H54 (cell line): ENCODE results near the gene DDRGK1.

Experiments used
- DNase-seq: peaks from one replicate; pipeline ENCODE4 v3.0.0; 2011; ENCODE audit warnings: low spot score, mixed read lengths; ENCODE audit not compliant: insufficient read length
- FAIRE-seq: peaks from 3 replicates; lab custom pipeline; 2011; peaks lifted over from hg19 to GRCh38; lab: Jason Lieb, UNC
- POLR2A ChIP-seq: IDR thresholded peaks from 2 replicates; pipeline ENCODE4 v1.6.1; 2011; ENCODE audit warnings: low read depth, mild to moderate bottlenecking, low read length

The DDRGK1 gene

DNA sequence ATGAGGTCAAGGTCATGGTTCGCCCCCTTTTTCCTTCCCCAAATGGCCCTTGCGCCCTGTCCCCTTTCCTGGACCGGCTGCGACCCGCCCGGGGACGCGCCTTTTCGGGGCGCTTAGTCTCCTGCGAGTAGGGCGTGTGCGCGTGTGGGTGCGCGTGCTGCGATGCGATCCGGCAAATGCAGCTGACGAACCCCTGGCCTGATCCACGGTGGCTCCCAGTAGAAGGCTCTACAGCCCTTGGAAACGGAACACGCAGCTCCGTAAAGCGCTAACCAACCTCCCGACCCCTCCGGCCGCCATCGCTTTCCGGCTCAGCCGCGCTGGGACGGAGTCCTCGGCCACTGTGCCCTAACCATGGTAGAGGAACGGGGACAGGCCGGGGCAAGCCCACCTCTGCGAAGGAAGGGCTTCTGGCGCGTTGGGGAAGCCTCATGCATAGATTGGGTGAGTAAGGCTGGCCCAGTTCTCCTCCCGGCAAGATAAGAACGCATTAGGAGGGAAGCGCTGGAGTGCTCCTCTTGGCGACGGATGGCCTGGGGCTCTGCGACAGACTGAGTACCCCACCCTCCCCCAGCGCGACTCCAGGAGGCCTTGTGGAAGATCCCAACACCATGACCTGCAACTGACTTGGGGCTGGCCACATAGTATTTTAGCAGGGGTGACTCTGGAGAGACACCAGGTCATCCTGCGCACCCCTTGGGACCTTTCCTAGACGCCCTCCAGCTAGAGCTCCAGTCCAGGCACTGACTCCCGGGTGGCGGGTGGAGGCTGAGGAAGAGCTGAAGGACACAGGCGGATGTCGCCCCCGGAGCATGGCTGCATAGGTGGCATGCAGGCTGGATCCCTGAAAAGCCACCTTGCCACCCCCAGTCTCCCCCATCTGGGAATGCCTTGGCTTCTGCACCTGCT is 35.6 kb upstream of the DDRGK1 start:
- FAIRE-seq (no peak), DNase-seq (no peak)
- TF ChIP-seq POLR2A, result no peak

DNA sequence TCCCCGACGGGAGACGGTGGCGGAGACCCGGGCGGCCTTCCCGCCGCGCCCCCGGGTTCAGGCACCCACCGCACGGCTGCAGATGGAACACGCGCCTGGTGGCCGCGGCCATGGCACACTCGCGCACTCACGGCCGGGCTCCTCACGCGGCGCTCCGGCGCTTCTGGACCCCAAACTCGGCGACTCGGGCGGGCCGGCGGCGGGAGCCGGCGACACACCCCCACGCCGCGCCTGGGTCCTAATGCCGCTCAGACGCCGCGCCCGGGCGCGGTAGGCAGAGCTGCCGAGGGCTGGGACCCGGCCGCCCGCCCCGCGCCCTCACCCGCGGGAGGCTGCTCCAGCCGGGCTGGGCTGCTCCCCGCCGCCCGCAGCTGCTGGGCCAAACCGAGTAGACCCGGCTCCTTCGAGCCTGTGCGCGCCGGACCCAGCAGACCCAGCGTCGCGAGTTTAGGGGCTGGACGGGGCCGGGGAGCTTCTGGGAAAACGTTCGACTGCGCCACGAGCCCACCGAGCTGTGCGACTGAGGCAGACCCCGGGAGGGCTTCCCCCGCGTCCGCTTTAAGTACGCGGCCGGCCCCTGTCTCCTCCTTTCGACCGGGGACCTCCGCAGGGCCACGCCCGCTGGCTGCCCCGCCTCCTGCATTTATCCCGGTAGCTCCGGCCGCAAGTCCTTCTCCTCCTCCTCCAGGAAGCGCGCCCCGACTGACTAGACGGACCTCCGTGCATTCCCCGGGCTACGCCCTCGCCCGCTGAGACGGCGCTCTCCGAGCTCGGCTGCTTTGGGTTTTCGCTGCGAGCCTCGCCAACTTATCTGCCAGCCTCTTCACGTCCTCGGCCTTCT is 34.8 kb upstream of the DDRGK1 start, which contains the start of gene SLC4A11:
TSS of gene SLC4A11 (minus strand) at position 165 of the 841 bp plus-strand sequence. CDS start at position 112, 53 bp downstream.
- TF ChIP-seq POLR2A, result peak; percentile 46; the same call in 1 of the 2 replicates
- DNase-seq, result peak; percentile 85
- no peak for FAIRE-seq

DNA sequence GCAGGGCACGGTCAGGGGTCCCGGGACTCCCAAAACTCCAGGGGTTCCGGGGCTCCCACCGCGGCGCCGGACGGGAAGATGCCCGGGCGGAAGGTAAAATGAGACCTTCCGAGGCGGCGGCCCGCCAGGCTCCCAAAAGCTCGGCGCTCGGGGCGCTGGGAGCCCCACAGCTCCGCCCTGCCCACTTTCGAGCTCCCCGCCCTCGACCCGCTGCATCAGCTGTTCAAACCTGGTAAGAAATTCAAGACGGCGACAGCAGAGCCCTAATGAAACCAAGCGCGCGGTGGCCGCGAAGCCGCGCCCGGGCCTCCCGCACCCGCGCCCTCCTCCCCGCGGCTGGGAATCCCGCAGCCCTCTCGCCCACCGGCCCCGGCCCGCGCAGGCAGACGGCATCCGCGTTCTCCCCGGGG is 34.1 kb upstream of the DDRGK1 start:
- DNase-seq (peak; percentile 70), FAIRE-seq (no peak)
- no peak for TF ChIP-seq POLR2A

DNA sequence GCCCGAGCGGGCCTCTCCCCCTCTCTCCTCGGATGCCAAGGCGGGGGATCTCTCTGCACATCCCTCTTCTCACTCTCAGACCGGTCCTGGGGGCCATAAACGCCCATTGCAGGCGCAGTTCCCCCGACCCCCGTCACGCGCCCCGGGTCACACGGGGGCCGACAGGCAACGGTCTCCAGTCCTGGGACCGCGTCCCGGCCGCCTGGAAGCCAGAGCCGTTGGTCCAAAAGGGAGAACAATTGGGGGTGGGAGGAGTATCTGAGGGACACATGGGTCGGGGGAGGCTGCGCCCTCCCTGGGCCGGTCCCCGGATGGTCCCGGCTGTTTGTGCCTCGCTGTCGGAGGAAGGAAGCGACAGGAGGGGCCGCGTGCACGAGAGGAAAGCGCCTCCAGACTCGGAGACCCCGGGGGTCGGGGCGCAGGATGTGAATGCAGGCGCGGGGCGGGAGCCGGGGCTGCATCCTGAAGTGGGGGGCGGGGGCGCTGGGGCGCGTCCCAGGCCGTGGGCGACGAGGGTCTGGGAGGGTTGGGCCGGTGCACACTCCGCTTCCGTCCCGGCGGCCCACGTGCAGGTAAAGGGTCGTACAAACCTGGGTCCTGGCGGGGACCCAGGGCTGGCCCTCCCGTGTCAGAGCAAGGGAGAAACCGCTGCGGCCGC is 33.6 kb upstream of the DDRGK1 start:
- no peak for FAIRE-seq
- DNase-seq, result no peak
- TF ChIP-seq POLR2A, result no peak

DNA sequence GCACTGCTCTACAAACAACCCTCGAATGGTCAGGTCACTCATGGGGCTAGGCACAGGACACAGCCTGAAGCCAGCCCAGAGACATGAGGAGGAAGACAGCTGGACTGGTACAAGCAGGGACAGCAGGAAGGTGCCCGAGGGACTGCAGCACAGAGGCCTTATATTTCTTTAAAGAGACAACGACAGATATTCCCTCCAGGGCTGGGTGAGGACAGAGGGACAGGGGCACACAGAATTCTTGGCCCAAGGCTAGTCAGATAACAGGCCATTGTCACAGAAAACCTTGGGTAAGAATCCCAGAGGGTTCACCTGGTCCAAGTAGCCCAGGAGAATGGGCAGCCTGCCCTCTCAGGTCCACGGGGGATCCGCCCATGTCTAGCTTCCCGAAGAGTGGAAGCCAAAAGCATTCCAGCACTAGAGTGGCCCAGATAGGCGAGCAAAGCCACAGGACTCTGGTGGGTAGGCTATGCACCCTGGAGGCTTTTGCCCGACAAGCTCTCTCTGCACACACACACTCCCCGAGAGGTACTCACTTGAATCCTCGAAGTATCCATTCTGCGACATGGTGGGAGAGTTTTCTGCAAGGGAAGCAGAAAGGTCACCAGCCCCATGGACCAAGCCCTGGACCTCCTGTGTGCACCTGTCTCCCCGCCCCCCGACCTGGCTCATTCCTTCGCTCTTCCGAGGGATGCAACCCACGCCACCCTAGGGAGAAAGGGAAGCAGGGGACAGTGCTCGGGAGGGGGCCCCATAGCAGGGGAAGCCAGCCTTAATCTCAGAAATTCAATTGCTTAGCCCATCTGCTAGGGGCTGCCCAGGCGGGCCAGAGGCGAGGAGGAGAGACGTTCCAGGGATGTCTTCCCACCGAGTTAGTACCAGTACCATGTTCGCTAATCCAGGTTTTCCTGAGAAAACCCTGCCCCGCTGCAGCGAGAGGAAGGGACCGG is 32.8 kb upstream of the DDRGK1 start:
- TF ChIP-seq POLR2A, result no peak
- FAIRE-seq (no peak), DNase-seq (no peak)

DNA sequence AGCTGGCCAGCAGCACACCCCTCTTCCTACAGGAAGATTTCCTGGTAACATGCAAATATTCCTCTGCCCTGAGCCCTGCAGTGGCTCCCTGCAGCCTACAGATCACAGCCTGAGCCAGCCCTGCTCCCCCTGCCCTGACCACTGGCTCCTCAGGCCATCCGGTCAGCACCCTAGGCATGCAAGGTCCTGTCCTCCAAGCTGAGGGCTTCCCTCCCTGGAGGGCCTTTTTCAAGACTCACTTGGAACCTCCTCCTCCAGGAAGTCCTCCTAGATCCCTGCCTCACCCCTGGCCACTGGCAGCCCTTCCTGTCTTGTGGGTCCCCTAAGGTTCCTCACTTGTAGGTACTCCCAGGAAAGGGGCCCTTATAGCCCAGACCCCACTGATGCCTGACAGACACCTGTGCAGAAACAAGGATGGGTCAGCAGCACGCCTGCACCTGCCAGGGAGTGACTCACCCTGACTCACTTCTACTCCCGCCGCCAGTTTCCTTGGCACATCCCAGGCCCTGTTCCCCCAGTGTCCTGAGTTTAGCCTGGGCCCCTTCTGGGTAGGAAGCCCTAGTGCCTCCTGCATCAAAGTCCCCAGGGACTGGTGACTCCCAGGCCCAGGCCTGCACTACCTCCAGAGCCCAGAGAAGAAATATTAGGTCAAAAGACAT is 31.3 kb upstream of the DDRGK1 start:
- FAIRE-seq (no peak), DNase-seq (peak; percentile 90)
- no peak for TF ChIP-seq POLR2A

DNA sequence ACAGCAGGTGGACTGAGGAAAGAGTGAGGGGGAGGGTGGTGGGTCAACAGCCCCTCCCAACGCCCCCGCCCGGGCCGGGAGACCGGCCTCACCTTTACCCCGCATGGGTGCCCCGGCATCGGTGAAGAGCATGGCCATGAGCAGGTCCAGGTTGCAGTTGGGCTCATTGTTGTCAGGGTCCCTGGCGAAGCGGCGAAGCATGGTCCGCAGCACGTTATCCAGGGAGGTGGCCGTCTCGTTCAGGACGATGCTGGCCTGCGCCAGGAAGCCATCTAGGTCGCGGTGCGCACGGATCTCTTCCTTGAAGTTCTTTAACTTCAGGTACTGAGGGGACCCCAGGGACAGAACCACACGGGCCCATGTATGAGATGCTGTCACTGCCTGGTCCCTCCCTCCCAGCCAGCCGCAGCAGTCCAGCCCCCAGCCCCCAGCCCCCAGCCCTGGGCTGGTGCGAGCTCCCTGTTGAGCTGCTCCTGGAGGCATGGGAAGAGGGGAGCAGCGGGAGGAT is 29.6 kb upstream of the DDRGK1 start:
- DNase-seq (no peak), FAIRE-seq (no peak)
- no peak for TF ChIP-seq POLR2A

DNA sequence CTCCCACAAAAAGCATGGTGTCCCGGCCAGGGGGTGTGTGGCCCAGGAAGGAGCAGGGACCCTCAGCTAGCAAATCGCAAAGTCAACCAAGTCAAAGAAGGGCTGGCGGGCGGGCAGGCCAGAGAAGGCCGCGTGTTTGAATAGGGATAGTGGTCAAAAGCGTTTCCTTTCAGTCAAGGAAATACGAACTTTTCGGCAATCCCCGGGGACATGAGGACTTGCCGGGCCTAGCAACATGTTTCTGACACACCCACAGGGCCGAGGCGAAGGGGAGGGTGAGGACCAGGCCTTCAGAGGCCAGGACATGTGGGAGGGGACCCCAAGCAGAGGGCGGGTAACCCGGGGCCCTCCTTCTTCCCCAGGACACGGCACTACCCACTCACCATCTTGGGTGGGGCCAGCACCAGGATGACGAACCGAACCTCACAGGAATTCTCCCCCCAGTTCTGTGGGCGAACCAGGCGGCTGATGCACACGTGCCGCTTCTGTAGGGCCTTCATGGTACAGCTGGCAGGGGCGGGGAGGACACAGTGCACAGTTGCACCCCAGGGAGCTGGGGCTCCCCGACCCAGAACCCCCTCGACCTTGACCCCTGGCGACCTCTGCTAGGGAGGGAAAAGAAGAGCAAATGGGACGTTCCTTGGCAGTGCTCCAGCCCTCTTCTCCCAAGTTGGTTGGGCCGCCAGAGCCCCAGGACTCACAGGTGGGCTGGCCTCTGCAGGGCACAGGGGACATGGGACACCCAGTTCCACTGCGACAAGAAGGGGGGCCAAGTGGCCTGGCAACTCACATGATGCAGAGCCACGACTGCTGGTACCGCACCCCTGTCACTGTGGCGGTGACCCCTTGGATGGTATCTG is 28.9 kb upstream of the DDRGK1 start:
- DNase-seq, result no peak
- FAIRE-seq, result no peak
- TF ChIP-seq POLR2A, result no peak

DNA sequence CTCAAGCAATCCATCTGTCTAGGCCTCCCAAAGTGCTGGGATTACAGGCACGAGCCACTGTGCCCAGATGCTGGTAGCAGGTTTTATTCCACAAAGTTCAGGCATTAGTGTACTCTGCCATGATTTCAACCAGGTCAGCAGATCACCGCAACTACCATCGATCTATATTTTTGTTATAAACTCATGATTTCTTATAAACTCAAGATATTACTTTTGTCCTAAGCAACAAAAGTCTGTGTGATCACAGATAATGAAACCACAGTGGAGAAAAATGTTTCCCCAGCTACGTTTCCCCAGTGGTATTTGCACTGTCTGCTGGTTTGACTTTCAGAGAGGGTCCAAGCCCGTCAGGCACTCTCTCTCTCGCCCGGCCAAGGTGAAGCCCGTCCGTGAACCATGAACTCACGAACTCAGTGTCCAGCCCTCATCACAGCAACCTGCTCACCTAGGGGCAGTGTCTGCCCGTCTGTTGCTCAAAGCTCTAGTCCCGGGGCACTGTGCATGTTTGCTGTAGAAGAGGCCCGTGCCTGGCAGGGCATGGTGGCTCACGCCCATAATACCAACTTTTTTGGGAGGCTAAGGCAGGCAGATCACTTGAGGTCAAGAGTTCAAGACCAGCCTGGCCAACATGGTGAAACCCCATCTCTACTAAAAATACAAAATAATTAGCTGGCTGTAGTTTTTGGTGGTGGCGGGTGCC is 27.6 kb upstream of the DDRGK1 start:
- DNase-seq (no peak), FAIRE-seq (no peak)
- TF ChIP-seq POLR2A, result no peak

DNA sequence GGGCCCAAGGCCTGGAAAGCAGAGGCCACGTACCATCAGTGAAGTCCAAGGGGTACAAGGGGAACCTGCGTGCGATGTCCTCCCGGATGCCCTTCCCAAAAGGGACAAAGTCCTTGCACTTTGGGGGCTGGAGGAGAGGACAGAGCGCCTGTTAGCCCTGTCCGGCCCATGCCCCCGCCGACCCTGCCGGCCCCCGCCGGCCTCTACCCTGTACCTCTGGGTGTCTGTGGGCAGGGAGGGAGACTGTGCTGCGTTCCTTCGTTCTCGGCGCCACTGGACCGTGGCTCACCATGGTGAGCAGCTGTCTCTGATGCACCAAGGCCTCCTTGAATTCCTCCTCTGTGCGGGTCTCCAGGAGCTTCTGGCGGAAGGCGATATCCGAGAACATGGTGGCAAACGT is 26.6 kb upstream of the DDRGK1 start:
- no peak for TF ChIP-seq POLR2A
- no peak for FAIRE-seq
- no peak for DNase-seq

DNA sequence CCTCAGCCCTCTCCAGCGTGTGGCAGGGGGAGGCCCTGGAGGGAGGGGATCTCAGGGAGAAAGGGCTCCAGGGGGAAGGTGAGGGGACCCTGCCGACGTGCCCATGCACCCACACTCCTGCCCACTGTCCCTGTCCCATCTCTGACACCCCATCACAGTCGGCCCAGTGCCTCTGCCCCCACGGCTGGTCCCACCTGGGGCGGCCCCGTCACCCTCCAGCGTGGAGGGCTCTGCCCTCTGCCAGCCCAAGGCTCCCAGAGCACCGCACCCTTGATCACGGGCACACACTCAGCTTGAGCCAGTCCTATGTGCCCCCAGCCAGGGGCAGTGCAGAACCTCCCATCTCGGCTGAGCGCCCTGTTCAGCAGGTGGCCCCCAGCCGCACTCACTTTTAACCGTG is 25.3 kb upstream of the DDRGK1 start:
- FAIRE-seq (no peak), DNase-seq (no peak)
- no peak for TF ChIP-seq POLR2A
